ENCODE results near the gene FAM120A.
"Not testable (repeated sequence)": the region's sequence is repeated elsewhere in the genome, so short reads cannot be mapped to it uniquely, and the experiment has no call there.

DNA sequence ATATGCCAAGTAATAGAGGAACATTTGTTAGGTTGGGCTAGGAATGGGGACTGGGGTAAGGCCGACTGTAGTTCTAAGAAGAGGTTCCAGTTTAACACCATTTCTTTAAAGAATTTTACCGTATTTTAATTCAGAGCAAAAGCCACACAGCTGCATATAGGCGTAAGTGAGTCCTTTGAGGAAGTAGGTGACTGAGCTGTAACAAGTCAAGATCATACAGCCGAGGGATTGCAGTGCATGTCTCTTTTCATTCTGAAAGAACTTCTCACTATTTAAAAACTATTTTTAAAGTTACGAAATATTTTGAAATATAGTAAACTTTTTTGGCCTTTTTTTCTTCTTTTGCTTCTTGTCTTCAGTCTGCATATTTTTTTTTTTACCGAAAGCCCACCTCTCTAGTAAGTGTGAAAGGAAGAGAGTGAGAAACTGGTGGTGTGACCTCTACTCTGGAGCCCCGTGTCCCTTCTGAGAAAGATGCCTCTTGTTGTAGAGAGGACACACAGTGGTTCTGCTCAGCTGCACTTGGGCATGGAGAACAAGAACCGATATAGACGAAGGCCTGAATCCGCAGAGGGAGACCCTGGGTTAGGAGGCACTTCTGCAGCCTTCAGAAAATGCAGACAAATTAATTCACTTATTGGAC is 60.8 kb downstream of the FAM120A start:
- TF ChIP-seq SP2 (IDR thresholded peaks at IDR 0.05; ENCODE audit: extremely low read depth, low read depth, low read length, poor library complexity, severe bottlenecking); YY1 (IDR thresholded peaks at IDR 0.05; ENCODE audit: borderline replicate concordance in 1 of 3, control insufficient read depth in 1 of 3, extremely low read depth in 1 of 3, insufficient read depth in 3 of 3, insufficient read length in 1 of 3, insufficient replicate concordance in 2 of 3, low read depth in 1 of 3, low read length in 2 of 3); POLR2AphosphoS5 (IDR thresholded peaks at IDR 0.05; ENCODE audit: control insufficient read depth, insufficient read depth, low read depth, low read length); POLR2A (conservative IDR thresholded peaks at IDR 0.05); FOXM1 (IDR thresholded peaks at IDR 0.05; ENCODE audit: low read depth); FOXM1 (CRISPR knock-in tag; IDR thresholded peaks at IDR 0.05; ENCODE audit: low read depth); CREM (IDR thresholded peaks at IDR 0.05; ENCODE audit: low read depth): not testable (repeated sequence)
- TF ChIP-seq, protein P1, sequence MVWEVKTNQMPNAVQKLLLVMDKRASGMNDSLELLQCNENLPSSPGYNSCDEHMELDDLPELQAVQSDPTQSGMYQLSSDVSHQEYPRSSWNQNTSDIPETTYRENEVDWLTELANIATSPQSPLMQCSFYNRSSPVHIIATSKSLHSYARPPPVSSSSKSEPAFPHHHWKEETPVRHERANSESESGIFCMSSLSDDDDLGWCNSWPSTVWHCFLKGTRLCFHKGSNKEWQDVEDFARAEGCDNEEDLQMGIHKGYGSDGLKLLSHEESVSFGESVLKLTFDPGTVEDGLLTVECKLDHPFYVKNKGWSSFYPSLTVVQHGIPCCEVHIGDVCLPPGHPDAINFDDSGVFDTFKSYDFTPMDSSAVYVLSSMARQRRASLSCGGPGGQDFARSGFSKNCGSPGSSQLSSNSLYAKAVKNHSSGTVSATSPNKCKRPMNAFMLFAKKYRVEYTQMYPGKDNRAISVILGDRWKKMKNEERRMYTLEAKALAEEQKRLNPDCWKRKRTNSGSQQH (CRISPR knock-in tag; IDR thresholded peaks at IDR 0.05) = not testable (repeated sequence)
- TF ChIP-seq, protein P2, sequence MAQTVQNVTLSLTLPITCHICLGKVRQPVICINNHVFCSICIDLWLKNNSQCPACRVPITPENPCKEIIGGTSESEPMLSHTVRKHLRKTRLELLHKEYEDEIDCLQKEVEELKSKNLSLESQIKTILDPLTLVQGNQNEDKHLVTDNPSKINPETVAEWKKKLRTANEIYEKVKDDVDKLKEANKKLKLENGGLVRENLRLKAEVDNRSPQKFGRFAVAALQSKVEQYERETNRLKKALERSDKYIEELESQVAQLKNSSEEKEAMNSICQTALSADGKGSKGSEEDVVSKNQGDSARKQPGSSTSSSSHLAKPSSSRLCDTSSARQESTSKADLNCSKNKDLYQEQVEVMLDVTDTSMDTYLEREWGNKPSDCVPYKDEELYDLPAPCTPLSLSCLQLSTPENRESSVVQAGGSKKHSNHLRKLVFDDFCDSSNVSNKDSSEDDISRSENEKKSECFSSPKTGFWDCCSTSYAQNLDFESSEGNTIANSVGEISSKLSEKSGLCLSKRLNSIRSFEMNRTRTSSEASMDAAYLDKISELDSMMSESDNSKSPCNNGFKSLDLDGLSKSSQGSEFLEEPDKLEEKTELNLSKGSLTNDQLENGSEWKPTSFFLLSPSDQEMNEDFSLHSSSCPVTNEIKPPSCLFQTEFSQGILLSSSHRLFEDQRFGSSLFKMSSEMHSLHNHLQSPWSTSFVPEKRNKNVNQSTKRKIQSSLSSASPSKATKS (CRISPR knock-in tag; IDR thresholded peaks at IDR 0.05) = not testable (repeated sequence)
- TF ChIP-seq, protein P3, sequence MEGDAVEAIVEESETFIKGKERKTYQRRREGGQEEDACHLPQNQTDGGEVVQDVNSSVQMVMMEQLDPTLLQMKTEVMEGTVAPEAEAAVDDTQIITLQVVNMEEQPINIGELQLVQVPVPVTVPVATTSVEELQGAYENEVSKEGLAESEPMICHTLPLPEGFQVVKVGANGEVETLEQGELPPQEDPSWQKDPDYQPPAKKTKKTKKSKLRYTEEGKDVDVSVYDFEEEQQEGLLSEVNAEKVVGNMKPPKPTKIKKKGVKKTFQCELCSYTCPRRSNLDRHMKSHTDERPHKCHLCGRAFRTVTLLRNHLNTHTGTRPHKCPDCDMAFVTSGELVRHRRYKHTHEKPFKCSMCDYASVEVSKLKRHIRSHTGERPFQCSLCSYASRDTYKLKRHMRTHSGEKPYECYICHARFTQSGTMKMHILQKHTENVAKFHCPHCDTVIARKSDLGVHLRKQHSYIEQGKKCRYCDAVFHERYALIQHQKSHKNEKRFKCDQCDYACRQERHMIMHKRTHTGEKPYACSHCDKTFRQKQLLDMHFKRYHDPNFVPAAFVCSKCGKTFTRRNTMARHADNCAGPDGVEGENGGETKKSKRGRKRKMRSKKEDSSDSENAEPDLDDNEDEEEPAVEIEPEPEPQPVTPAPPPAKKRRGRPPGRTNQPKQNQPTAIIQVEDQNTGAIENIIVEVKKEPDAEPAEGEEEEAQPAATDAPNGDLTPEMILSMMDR (IDR thresholded peaks at IDR 0.05 in 2 of 3, conservative IDR thresholded peaks at IDR 0.05 in 1 of 3; ENCODE audit: insufficient read depth in 2 of 3, low read depth in 1 of 3, low read length in 3 of 3) = not testable (repeated sequence)
